WTC11 (cell line): ENCODE measurements around the gene GPR162. TPM values are rescaled to one million over a fixed set of nuclear protein-coding genes. Genes with fewer than 3 reads are reported as not detected.

Experiments used
- ATAC-seq: fragments of 200-7000 bp; cut with Tn5 transposase; 2 replicates; pipeline ENCODE4 v1.10.0; 2021; ENCODE audit warnings: mild to moderate bottlenecking, moderate library complexity
- CTCF ChIA-PET: fragments of 300-600 bp; sonication (Branson Sonifier 250); formaldehyde crosslinking; loops from one replicate; lab custom pipeline; 2021; ENCODE audit warnings: antibody characterized with exemption; lab: Charles Lee
- POLR2A ChIA-PET: fragments of 350-600 bp; sonication (Branson Sonifier 250); formaldehyde crosslinking; loops from one replicate; lab custom pipeline; 2021; ENCODE audit warnings: antibody characterized with exemption; lab: Charles Lee
- DNase-seq: peaks from one replicate; pipeline ENCODE4 v3.0.0; 2021; ENCODE audit warnings: low spot score
- H3K27ac Mint-ChIP-seq: 2 replicates; pipeline ENCODE4 v1.8.0; 2021; ENCODE audit warnings: mixed read lengths
- H3K27me3 Mint-ChIP-seq: 2 replicates; pipeline ENCODE4 v1.8.0; 2021; ENCODE audit warnings: low read depth, mild to moderate bottlenecking, moderate library complexity, mixed read lengths
- H3K36me3 Mint-ChIP-seq: 2 replicates; pipeline ENCODE4 v1.8.0; 2021; ENCODE audit warnings: mixed read lengths
- H3K4me1 Mint-ChIP-seq: 2 replicates; pipeline ENCODE4 v1.8.0; 2022; ENCODE audit warnings: mixed read lengths
- H3K4me3 Mint-ChIP-seq: 2 replicates; pipeline ENCODE4 v1.8.0; 2021; ENCODE audit warnings: mild to moderate bottlenecking, moderate library complexity, mixed read lengths
- H3K9me3 Mint-ChIP-seq: 2 replicates; pipeline ENCODE4 v1.8.0; 2021; ENCODE audit warnings: mixed read lengths
- ATF6 ChIP-seq: sonication (generic); formaldehyde crosslinking; IDR thresholded peaks from 2 replicates; pipeline ENCODE4 v1.8.1; 2023; ENCODE audit warnings: mild to moderate bottlenecking, missing genetic modification reagents
- CTCF ChIP-seq: fragments of 200-600 bp; IDR thresholded peaks from 2 replicates; pipeline ENCODE4 v1.8.0; 2022; ENCODE audit warnings: antibody characterized with exemption
- EMX1 ChIP-seq: fragments of 250-450 bp; sonication (Bioruptor Pico); IDR thresholded peaks from 2 replicates; pipeline ENCODE4 v1.8.0; 2021; ENCODE audit warnings: mild to moderate bottlenecking
- ESRRA ChIP-seq: sonication (generic); formaldehyde crosslinking; IDR thresholded peaks from 2 replicates; pipeline ENCODE4 v1.8.1; 2022; ENCODE audit warnings: mild to moderate bottlenecking, missing genetic modification reagents, borderline replicate concordance
- GABPB1 ChIP-seq: sonication (generic); formaldehyde crosslinking; IDR thresholded peaks from 2 replicates; pipeline ENCODE4 v1.8.1; 2023; ENCODE audit warnings: mild to moderate bottlenecking, missing genetic modification reagents
- GRHL2 ChIP-seq: fragments of 250-450 bp; sonication (Bioruptor Pico); IDR thresholded peaks from 2 replicates; pipeline ENCODE4 v1.8.0; 2022; ENCODE audit warnings: mild to moderate bottlenecking, moderate library complexity; ENCODE audit not compliant: insufficient replicate concordance, severe bottlenecking
- JUN ChIP-seq: sonication (generic); formaldehyde crosslinking; IDR thresholded peaks from 2 replicates; pipeline ENCODE4 v1.8.0; 2023; ENCODE audit warnings: mild to moderate bottlenecking, missing genetic modification reagents
- KAT7 ChIP-seq: sonication (generic); formaldehyde crosslinking; IDR thresholded peaks from 2 replicates; pipeline ENCODE4 v1.8.1; 2023; ENCODE audit warnings: missing genetic modification reagents, mild to moderate bottlenecking, borderline replicate concordance
- MYBL2 ChIP-seq: sonication (generic); formaldehyde crosslinking; IDR thresholded peaks from 2 replicates; pipeline ENCODE4 v1.8.1; 2023; ENCODE audit warnings: mild to moderate bottlenecking, moderate library complexity, missing genetic modification reagents
- OVOL2 ChIP-seq: fragments of 250-450 bp; sonication (Bioruptor Pico); IDR thresholded peaks from 2 replicates; pipeline ENCODE4 v1.9.0; 2021; ENCODE audit warnings: mild to moderate bottlenecking, borderline replicate concordance
- RELA ChIP-seq: sonication (generic); formaldehyde crosslinking; IDR thresholded peaks from 2 replicates; pipeline ENCODE4 v1.8.1; 2022; ENCODE audit warnings: missing genetic modification reagents, mild to moderate bottlenecking, borderline replicate concordance
- SMAD4 ChIP-seq: sonication (generic); formaldehyde crosslinking; IDR thresholded peaks from 2 replicates; pipeline ENCODE4 v1.8.0; 2022; ENCODE audit warnings: mild to moderate bottlenecking, missing genetic modification reagents
- TCF7 ChIP-seq: sonication (generic); formaldehyde crosslinking; IDR thresholded peaks from 2 replicates; pipeline ENCODE4 v1.8.0; 2022; ENCODE audit warnings: mild to moderate bottlenecking, low read depth, missing genetic modification reagents, moderate library complexity
- TEAD1 ChIP-seq: sonication (generic); formaldehyde crosslinking; IDR thresholded peaks from 2 replicates; pipeline ENCODE4 v1.8.0; 2022; ENCODE audit warnings: mild to moderate bottlenecking, missing genetic modification reagents
- ZNF138 ChIP-seq: sonication (generic); formaldehyde crosslinking; conservative IDR thresholded peaks from 2 replicates; pipeline ENCODE4 v1.8.1; 2022; ENCODE audit warnings: mild to moderate bottlenecking, moderate library complexity, missing genetic modification reagents
- ZNF219 ChIP-seq: sonication (generic); formaldehyde crosslinking; IDR thresholded peaks from 2 replicates; pipeline ENCODE4 v1.8.0; 2023; ENCODE audit warnings: missing genetic modification reagents, mild to moderate bottlenecking, borderline replicate concordance
- ZNF416 ChIP-seq: fragments of 250-450 bp; sonication (Bioruptor Pico); IDR thresholded peaks from 2 replicates; pipeline ENCODE4 v1.9.0; 2021; ENCODE audit warnings: mild to moderate bottlenecking, inconsistent platforms
- ZNF671 ChIP-seq: fragments of 250-450 bp; sonication (Bioruptor Pico); IDR thresholded peaks from 2 replicates; pipeline ENCODE4 v1.8.0; 2021; ENCODE audit warnings: mild to moderate bottlenecking
- total RNA-seq: library from RNA; stranded (reverse); gene quantifications from 3 replicates; pipeline ENCODE4 v1.2.3, GENCODE V29; 2021
- TF ChIP-seq, protein P1 (sequence below): sonication (generic); formaldehyde crosslinking; conservative IDR thresholded peaks from 2 replicates; pipeline ENCODE4 v1.8.1; 2023; ENCODE audit warnings: mild to moderate bottlenecking, low read depth, missing genetic modification reagents, moderate library complexity
- TF ChIP-seq, protein P2 (sequence below): sonication (generic); formaldehyde crosslinking; IDR thresholded peaks from 2 replicates; pipeline ENCODE4 v1.8.0; 2023; ENCODE audit warnings: mild to moderate bottlenecking, missing genetic modification reagents

GPR162 gene
- total RNA-seq, 1 experiment from 2014 or later, result 7.3 TPM

DNA sequence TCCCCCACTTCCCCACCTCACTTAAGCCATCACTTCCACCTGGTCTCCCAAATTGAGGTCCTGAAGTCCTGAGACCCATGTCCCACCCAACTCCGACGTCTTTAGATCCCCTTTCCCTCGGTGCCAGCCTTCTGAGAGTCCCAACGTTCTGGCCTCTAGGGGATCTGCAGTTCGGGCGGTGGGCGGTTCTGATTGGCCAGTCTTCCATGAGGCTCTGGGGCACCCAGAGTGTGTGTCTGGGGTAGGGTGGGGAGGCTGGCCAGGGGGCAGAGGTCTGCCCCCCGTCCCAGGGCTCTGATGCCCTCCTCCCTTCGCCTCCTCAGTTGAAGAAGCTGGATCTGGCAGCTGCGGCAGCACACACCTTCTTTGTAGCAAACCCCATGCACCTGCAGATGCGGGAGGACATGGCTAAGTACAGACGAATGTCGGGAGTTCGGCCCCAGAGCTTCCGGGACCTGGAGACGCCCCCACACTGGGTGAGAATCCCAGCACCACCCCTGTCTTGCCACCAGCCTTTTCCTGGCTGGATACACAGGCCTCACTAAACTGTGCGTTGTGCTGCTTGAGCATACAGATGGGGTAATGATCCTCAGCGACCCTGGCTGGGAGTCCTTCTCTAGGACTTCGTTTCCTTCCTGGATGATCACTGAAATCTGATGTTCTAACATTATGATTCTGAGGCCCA is 8.1 kb downstream of the GPR162 start (continued):
- TF ChIP-seq, protein P1, sequence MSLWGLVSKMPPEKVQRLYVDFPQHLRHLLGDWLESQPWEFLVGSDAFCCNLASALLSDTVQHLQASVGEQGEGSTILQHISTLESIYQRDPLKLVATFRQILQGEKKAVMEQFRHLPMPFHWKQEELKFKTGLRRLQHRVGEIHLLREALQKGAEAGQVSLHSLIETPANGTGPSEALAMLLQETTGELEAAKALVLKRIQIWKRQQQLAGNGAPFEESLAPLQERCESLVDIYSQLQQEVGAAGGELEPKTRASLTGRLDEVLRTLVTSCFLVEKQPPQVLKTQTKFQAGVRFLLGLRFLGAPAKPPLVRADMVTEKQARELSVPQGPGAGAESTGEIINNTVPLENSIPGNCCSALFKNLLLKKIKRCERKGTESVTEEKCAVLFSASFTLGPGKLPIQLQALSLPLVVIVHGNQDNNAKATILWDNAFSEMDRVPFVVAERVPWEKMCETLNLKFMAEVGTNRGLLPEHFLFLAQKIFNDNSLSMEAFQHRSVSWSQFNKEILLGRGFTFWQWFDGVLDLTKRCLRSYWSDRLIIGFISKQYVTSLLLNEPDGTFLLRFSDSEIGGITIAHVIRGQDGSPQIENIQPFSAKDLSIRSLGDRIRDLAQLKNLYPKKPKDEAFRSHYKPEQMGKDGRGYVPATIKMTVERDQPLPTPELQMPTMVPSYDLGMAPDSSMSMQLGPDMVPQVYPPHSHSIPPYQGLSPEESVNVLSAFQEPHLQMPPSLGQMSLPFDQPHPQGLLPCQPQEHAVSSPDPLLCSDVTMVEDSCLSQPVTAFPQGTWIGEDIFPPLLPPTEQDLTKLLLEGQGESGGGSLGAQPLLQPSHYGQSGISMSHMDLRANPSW (CRISPR knock-in tag), result no peak
- no peak for TF ChIP-seq SMAD4 (CRISPR knock-in tag)
- no peak for TF ChIP-seq EMX1 (CRISPR knock-in tag)

DNA sequence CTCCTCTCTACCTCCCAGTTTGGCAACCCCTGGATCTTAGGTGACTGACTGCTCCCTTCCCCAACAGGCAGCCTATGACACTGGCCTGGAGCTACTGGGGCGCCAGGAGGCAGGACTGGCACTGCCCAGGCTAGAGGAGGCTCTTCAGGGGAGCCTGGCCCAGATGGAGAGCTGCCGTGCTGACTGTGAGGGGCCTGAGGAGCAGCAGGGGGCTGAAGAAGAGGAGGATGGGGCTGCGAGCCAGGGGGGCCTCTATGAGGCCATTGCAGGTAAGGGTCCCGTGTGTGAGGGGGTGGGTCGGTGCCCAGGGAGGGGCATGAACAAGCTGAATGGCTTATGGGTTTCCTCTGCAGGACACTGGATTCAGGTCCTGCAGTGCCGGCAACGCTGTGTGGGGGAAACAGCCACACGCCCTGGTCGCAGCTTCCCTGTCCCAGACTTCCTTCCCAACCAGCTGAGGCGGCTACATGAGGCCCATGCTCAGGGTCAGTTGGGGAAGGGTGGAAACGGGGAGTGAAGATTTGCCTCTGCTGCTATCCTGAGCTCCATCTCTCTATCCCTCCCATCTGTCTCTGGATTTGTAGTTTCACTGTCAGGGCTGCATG is 8.8 kb downstream of the GPR162 start:
- ChIA-PET CTCF (interaction anchor here (0.6 to 8.9 kb wide), 6 partner anchors 39 to 1883 kb away, joined by 3 to 110 read pairs (median 4); partner anchors contain the start of genes LAG3, MLF2 and PTMS), POLR2A (interaction anchor here (0.5 to 1.9 kb wide), 3 partner anchors 64 to 167 kb away, joined by 3 to 7 read pairs (median 5); partner anchors contain the start of gene PTMS)
- Mint-ChIP-seq H3K27ac (no peak overlapping the region), H3K9me3 (no peaks in the 10 kb centered on the region), H3K36me3 (peaks cover 36% of the 10 kb centered on the region), H3K4me1 (peaks cover 35% of the 10 kb centered on the region), H3K4me3 (peak overlapping the region; percentile 99), H3K27me3 (peaks cover 12% of the 10 kb centered on the region)
- ATAC-seq (no peak), DNase-seq (no peak)
- TF ChIP-seq ZNF219, result no peak
- no peak for TF ChIP-seq JUN

DNA sequence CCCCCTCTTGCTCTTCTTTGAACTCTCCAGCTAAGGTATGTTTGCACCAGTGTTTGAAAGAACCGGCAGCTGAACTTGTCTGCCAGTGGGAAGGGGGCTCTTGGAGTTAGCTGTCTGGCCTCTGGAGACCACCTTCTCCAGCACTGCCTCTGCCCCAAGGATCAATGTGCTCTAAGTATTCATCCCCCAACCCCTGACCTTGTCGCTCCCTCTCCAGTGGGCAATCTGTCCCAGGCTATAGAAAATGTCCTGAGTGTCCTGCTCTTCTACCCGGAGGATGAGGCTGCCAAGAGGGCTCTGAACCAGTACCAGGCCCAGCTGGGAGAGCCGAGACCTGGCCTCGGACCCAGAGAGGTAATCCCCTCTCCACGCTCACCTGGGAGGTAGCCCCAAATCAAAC is 9.4 kb downstream of the GPR162 start:
- no peak for DNase-seq
- Mint-ChIP-seq H3K9me3 (no peaks in the 10 kb centered on the region), H3K4me3 (peak overlapping the region; percentile 20; the same call in 1 of the 2 replicates), H3K4me1 (peaks cover 32% of the 10 kb centered on the region), H3K27me3 (peaks cover 10% of the 10 kb centered on the region)
- POLR2A ChIA-PET, result interaction anchor here (0.6 kb wide), 1 partner anchor 88 kb away, joined by 5 read pairs; no protein-coding TSS in a partner anchor
- TF ChIP-seq RELA, result no peak
- TF ChIP-seq GABPB1 (CRISPR knock-in tag), result no peak
- no peak for TF ChIP-seq ESRRA (CRISPR knock-in tag)
- TF ChIP-seq, protein P2, sequence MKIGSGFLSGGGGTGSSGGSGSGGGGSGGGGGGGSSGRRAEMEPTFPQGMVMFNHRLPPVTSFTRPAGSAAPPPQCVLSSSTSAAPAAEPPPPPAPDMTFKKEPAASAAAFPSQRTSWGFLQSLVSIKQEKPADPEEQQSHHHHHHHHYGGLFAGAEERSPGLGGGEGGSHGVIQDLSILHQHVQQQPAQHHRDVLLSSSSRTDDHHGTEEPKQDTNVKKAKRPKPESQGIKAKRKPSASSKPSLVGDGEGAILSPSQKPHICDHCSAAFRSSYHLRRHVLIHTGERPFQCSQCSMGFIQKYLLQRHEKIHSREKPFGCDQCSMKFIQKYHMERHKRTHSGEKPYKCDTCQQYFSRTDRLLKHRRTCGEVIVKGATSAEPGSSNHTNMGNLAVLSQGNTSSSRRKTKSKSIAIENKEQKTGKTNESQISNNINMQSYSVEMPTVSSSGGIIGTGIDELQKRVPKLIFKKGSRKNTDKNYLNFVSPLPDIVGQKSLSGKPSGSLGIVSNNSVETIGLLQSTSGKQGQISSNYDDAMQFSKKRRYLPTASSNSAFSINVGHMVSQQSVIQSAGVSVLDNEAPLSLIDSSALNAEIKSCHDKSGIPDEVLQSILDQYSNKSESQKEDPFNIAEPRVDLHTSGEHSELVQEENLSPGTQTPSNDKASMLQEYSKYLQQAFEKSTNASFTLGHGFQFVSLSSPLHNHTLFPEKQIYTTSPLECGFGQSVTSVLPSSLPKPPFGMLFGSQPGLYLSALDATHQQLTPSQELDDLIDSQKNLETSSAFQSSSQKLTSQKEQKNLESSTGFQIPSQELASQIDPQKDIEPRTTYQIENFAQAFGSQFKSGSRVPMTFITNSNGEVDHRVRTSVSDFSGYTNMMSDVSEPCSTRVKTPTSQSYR, result no peak
- TF ChIP-seq MYBL2 (CRISPR knock-in tag), result no peak
- TF ChIP-seq ZNF671 (CRISPR knock-in tag), result no peak
- TF ChIP-seq TCF7 (CRISPR knock-in tag), result no peak
- no peak for TF ChIP-seq CTCF
- no peak for TF ChIP-seq OVOL2
- no peak for TF ChIP-seq ZNF138 (CRISPR knock-in tag)
- no peak for TF ChIP-seq ZNF416 (CRISPR knock-in tag)
- TF ChIP-seq ATF6, result no peak
- TF ChIP-seq TEAD1 (CRISPR knock-in tag), result no peak
- no peak for TF ChIP-seq KAT7 (CRISPR knock-in tag)
- no peak for TF ChIP-seq GRHL2 (CRISPR knock-in tag)
- TF ChIP-seq, all 79 proteins: peak for 0
- CTCF ChIA-PET, result interaction anchor here (0.7 to 8.9 kb wide), 6 partner anchors 10 to 275 kb away, joined by 3 to 110 read pairs (median 3); partner anchors contain the start of genes GPR162, IFFO1, LAG3 and PTMS
- H3K36me3 Mint-ChIP-seq, result peaks cover 41% of the 10 kb centered on the region
- no peak overlapping the region for H3K27ac Mint-ChIP-seq
- no peak for ATAC-seq
